Sigmoid colon (tissue), 4 donors: ENCODE measurements around the gene EDARADD.

Experiments used
- CTCF ChIP-seq, 4 experiments: fragments of 450-650 bp in 3 of 4; fragments of 200-600 bp in 1 of 4; IDR thresholded peaks; one replicate each; pipeline ENCODE4 v1.5.1; 2016 to 2019; ENCODE audit warnings: antibody characterized with exemption in 4 of 4, mild to moderate bottlenecking in 3 of 4, moderate library complexity in 2 of 4
- POLR2A ChIP-seq, 2 donors: fragments of 450-650 bp; IDR thresholded peaks; one replicate each; pipeline ENCODE4 v1.6.1; 2016; ENCODE audit warnings: antibody characterized with exemption in 2 of 2, mild to moderate bottlenecking in 2 of 2, moderate library complexity in 2 of 2
- POLR2AphosphoS5 ChIP-seq, 4 donors: sonication (generic); formaldehyde crosslinking; IDR thresholded peaks; one replicate each; pipeline ENCODE4 v1.6.1; 2017; ENCODE audit warnings: antibody characterized with exemption in 4 of 4

GRCh38 chr1:236509647-236510401, 115.7 kb downstream of the EDARADD start:
- TF ChIP-seq POLR2A (IDR thresholded peaks at IDR 0.05), result no peak
- no peak for TF ChIP-seq CTCF (IDR thresholded peaks at IDR 0.05)
- no peak for TF ChIP-seq POLR2AphosphoS5 (IDR thresholded peaks at IDR 0.05)
